NCI-H526 (cell line): Measurements from ENCODE around the gene IQGAP3.
A peak's percentile ranks its signal among the peaks of the same experiment; 100 is the strongest.

Source experiments
- DNase-seq, 2 experiments: peaks; one replicate each; lab custom pipeline; 2025; lab: John Stamatoyannopoulos, UW

IQGAP3 gene

GRCh38 chr1:156496211-156496761 is 76.1 kb downstream of the IQGAP3 start:
- no peak for DNase-seq

GRCh38 chr1:156495401-156496140 is 76.8 kb downstream of the IQGAP3 start:
- no peak for DNase-seq

GRCh38 chr1:156494309-156494895 is 78.0 kb downstream of the IQGAP3 start:
- no peak for DNase-seq

GRCh38 chr1:156493742-156494141 is 78.6 kb downstream of the IQGAP3 start:
- DNase-seq = peak in 1 of 2 experiments; percentile 38

GRCh38 chr1:156493154-156493631 is 79.2 kb downstream of the IQGAP3 start:
- DNase-seq = peak; percentile 27 to 72

GRCh38 chr1:156492591-156493080 is 79.7 kb downstream of the IQGAP3 start:
- peak; percentile 37 to 65 for DNase-seq

- no peak for DNase-seq
These were observed 80.3 kb downstream of the IQGAP3 start for GRCh38 chr1:156492013-156492590.

- DNase-seq = peak; percentile 97 to 98
These were observed 81.0 kb downstream of the IQGAP3 start for GRCh38 chr1:156491151-156491949.

GRCh38 chr1:156490401-156491032 is 81.8 kb downstream of the IQGAP3 start:
- peak in 1 of 2 experiments; percentile 80 for DNase-seq

GRCh38 chr1:156489935-156490293 is 82.5 kb downstream of the IQGAP3 start:
- no peak for DNase-seq

- DNase-seq = peak; percentile 83 to 97
These were observed 83.0 kb downstream of the IQGAP3 start for GRCh38 chr1:156489166-156489934.

GRCh38 chr1:156488566-156489165 is 83.7 kb downstream of the IQGAP3 start:
- DNase-seq = peak in 1 of 2 experiments; percentile 41

- DNase-seq = no peak
These were observed 84.5 kb downstream of the IQGAP3 start for GRCh38 chr1:156487862-156488261.

- no peak for DNase-seq
These were observed 85.7 kb downstream of the IQGAP3 start for GRCh38 chr1:156486421-156487344.

- DNase-seq = no peak
These were observed 86.4 kb downstream of the IQGAP3 start for GRCh38 chr1:156485984-156486383.

GRCh38 chr1:156484480-156485058 is 87.8 kb downstream of the IQGAP3 start:
- DNase-seq = no peak

GRCh38 chr1:156483397-156483796 is 89.0 kb downstream of the IQGAP3 start:
- DNase-seq = no peak

- DNase-seq = no peak
These were observed 90.1 kb downstream of the IQGAP3 start for GRCh38 chr1:156482276-156482675.

- DNase-seq = no peak
These were observed 90.8 kb downstream of the IQGAP3 start for GRCh38 chr1:156481527-156481926.
